Tibial nerve (tissue), 4 donors: ENCODE data around the gene GHRH.

Source experiments
- EP300 ChIP-seq, 2 donors: sonication (generic); formaldehyde crosslinking; IDR thresholded peaks; one replicate each; pipeline ENCODE4 v1.6.1; 2017; ENCODE audit warnings: antibody characterized with exemption in 2 of 2, mild to moderate bottlenecking in 1 of 2
- TF ChIP-seq, protein P1 (sequence below), 5 experiments: fragments of 200-600 bp in 3 of 5; fragments of 450-650 bp in 2 of 5; sonication (generic) in 3 of 5; IDR thresholded peaks; one replicate each; pipeline ENCODE4 v1.5.1; 2016 to 2019; ENCODE audit warnings: antibody characterized with exemption in 5 of 5, mild to moderate bottlenecking in 3 of 5, moderate library complexity in 2 of 5

DNA sequence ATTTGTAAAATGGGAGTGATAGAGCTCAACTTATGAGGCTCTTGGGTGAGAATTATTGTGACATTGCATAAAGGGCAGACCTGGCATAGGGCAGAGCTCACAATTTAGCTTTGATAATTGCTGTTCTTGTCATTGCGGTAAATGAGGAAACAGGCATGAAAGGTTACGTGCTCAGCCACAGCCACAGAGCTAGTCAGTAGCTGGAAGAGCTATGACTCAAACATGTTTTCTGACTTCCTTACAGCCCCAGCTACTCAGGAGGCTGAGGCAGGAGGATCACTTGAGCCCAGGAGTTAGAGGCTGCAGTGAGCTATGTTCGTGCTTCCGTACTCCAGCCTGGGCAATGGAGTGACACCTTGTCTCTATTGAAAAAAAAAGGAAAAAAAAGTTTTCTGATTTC is 3.5 kb upstream of the GHRH start:
- TF ChIP-seq, protein P1, sequence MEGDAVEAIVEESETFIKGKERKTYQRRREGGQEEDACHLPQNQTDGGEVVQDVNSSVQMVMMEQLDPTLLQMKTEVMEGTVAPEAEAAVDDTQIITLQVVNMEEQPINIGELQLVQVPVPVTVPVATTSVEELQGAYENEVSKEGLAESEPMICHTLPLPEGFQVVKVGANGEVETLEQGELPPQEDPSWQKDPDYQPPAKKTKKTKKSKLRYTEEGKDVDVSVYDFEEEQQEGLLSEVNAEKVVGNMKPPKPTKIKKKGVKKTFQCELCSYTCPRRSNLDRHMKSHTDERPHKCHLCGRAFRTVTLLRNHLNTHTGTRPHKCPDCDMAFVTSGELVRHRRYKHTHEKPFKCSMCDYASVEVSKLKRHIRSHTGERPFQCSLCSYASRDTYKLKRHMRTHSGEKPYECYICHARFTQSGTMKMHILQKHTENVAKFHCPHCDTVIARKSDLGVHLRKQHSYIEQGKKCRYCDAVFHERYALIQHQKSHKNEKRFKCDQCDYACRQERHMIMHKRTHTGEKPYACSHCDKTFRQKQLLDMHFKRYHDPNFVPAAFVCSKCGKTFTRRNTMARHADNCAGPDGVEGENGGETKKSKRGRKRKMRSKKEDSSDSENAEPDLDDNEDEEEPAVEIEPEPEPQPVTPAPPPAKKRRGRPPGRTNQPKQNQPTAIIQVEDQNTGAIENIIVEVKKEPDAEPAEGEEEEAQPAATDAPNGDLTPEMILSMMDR (IDR thresholded peaks at IDR 0.05) = no peak
- no peak for TF ChIP-seq EP300 (IDR thresholded peaks at IDR 0.05)
